HepG2 (cell line): Measurements from ENCODE around the gene PFKFB2. TPM values are rescaled to one million over a fixed set of nuclear protein-coding genes. Genes with fewer than 3 reads are reported as not detected.

Source experiments
- ATAC-seq: fragments of 200-7000 bp; cut with Tn5 transposase; 3 replicates; pipeline ENCODE4 v1.9.1; 2020; ENCODE audit warnings: mild to moderate bottlenecking, moderate library complexity
- BruUV-seq: library from RNA; stranded (reverse); fragments of 400-500 nt; replicated peaks from 2 replicates; lab custom pipeline; 2021; lab: Mats Ljungman, UMichigan
- CTCF ChIA-PET: fragments of 300-600 bp; formaldehyde crosslinking; extraction: SDS; loops from one replicate; lab custom pipeline; 2021; ENCODE audit warnings: low total read pairs, inconsistent platforms, low intra/inter-chr PET ratio; lab: Yijun Ruan, JAX
- POLR2A ChIA-PET: fragments of 350-600 bp; sonication (Branson Sonifier 250); formaldehyde crosslinking; loops from one replicate; lab custom pipeline; 2020; ENCODE audit warnings: antibody characterized with exemption, inconsistent platforms; lab: Yijun Ruan, JAX
- DNase-seq: peaks from one replicate; pipeline ENCODE4 v3.0.0-alpha.2; 2015; ENCODE audit warnings: low spot score
- FAIRE-seq: peaks from 3 replicates; lab custom pipeline; 2011; peaks lifted over from hg19 to GRCh38; lab: Jason Lieb, UNC
- H2AFZ ChIP-seq: one replicate; pipeline ENCODE4 v1.6.1; 2011; ENCODE audit warnings: low read length, inconsistent platforms
- H3K27ac ChIP-seq: fragments of 300-600 bp; 3 replicates; pipeline ENCODE4 v1.8.0; 2011; ENCODE audit warnings: mixed run types, mild to moderate bottlenecking, mixed read lengths, low read length, inconsistent platforms; ENCODE audit not compliant: insufficient read depth; ENCODE audit errors: extremely low read length
- H3K27me3 ChIP-seq, 2 experiments: fragments of 200-600 bp in 1 of 2; 2 replicates in 1 of 2; 3 replicates in 1 of 2; pipeline versions ENCODE4 v1.6.0 to v1.8.0; 2011; ENCODE audit warnings: low read length in 2 of 2, mild to moderate bottlenecking in 2 of 2, moderate library complexity in 2 of 2, inconsistent platforms in 1 of 2; ENCODE audit not compliant: insufficient read depth in 2 of 2, control insufficient read depth in 1 of 2
- H3K36me3 ChIP-seq, 2 experiments: fragments of 200-600 bp in 1 of 2; replicated peaks in 1 of 2; 2 replicates in 1 of 2; 3 replicates in 1 of 2; pipeline versions ENCODE4 v1.5.1 to v1.8.0; 2011; ENCODE audit warnings: low read length in 2 of 2, inconsistent platforms in 1 of 2; ENCODE audit not compliant: insufficient read depth in 2 of 2, control insufficient read depth in 1 of 2
- H3K4me1 ChIP-seq: 2 replicates; pipeline ENCODE4 v1.5.1; 2012; ENCODE audit warnings: low read length, inconsistent platforms; ENCODE audit not compliant: insufficient read depth
- H3K4me2 ChIP-seq: 2 replicates; pipeline ENCODE4 v1.6.0; 2011; ENCODE audit warnings: low read depth, low read length, inconsistent platforms
- H3K4me3 ChIP-seq, 3 experiments: fragments of 200-600 bp in 1 of 3; sonication (generic), shearing (Covaris generic) in 1 of 3; replicated peaks in 1 of 3; 2 replicates each; pipeline ENCODE4 v1.5.1; 2011 to 2016; ENCODE audit warnings: low read length in 3 of 3, inconsistent platforms in 2 of 3, low read depth in 2 of 3, mild to moderate bottlenecking in 2 of 3, control low read depth in 1 of 3, mixed read lengths in 1 of 3; ENCODE audit not compliant: insufficient read depth in 1 of 3
- H3K79me2 ChIP-seq: one replicate; pipeline ENCODE4 v1.6.1; 2011; ENCODE audit warnings: low read length, inconsistent platforms; ENCODE audit not compliant: insufficient read depth
- H3K9ac ChIP-seq: 2 replicates; pipeline ENCODE4 v1.6.0; 2011; ENCODE audit warnings: mild to moderate bottlenecking, low read depth, low read length, inconsistent platforms; ENCODE audit not compliant: insufficient read depth
- H3K9me3 ChIP-seq: 2 replicates; pipeline ENCODE4 v1.5.1; 2012; ENCODE audit warnings: mild to moderate bottlenecking, low read length
- H4K20me1 ChIP-seq: 2 replicates; pipeline ENCODE4 v1.6.0; 2011; ENCODE audit warnings: inconsistent platforms, mild to moderate bottlenecking, low read length, moderate library complexity; ENCODE audit not compliant: insufficient read depth
- CBFB ChIP-seq: sonication (generic); formaldehyde crosslinking; IDR thresholded peaks from 2 replicates; pipeline ENCODE4 v1.4.0; 2020; ENCODE audit warnings: missing genetic modification reagents
- DNMT3B ChIP-seq: conservative IDR thresholded peaks from 2 replicates; pipeline ENCODE4 v1.6.1; 2016; ENCODE audit warnings: missing biosample characterization, control low read depth
- KAT2B ChIP-seq: fragments of 150-350 bp; IDR thresholded peaks from 2 replicates; pipeline ENCODE4 v1.6.1; 2014; ENCODE audit warnings: low read depth, low read length, borderline replicate concordance
- MEIS1 ChIP-seq: sonication (generic); formaldehyde crosslinking; IDR thresholded peaks from 2 replicates; pipeline ENCODE4 v1.9.0; 2021; ENCODE audit warnings: mild to moderate bottlenecking, missing genetic modification reagents, moderate library complexity, borderline replicate concordance
- RXRB ChIP-seq: IDR thresholded peaks from 2 replicates; pipeline ENCODE4 v1.6.1; 2016; ENCODE audit warnings: borderline replicate concordance, missing genetic modification reagents, missing compliant biosample characterization
- SMC3 ChIP-seq: IDR thresholded peaks from 2 replicates; pipeline ENCODE4 v1.6.1; 2011; ENCODE audit warnings: low read length, improper control_type of control experiment
- TBP ChIP-seq: sonication (generic); formaldehyde crosslinking; IDR thresholded peaks from 2 replicates; pipeline ENCODE4 v1.5.0; 2020; ENCODE audit warnings: missing genetic modification reagents
- ZFX ChIP-seq: sonication (generic); formaldehyde crosslinking; IDR thresholded peaks from 2 replicates; pipeline ENCODE4 v1.4.0; 2020; ENCODE audit warnings: mild to moderate bottlenecking, low read depth, missing genetic modification reagents, moderate library complexity
- ZNF292 ChIP-seq: sonication (generic); formaldehyde crosslinking; IDR thresholded peaks from 2 replicates; pipeline ENCODE4 v1.8.1; 2022; ENCODE audit warnings: mild to moderate bottlenecking, low read depth, missing genetic modification reagents, borderline replicate concordance
- ZNF530 ChIP-seq: sonication (generic); formaldehyde crosslinking; IDR thresholded peaks from 2 replicates; pipeline ENCODE4 v1.5.0; 2020; ENCODE audit warnings: low read depth, mild to moderate bottlenecking, missing genetic modification reagents
- ZNF766 ChIP-seq: sonication (generic); formaldehyde crosslinking; IDR thresholded peaks from 2 replicates; pipeline ENCODE4 v1.5.0; 2020; ENCODE audit warnings: missing genetic modification reagents, borderline replicate concordance
- WGBS: methylation state at CpG from one replicate; pipeline ENCODE4 v1.1.6; 2017; ENCODE audit warnings: low lambda C conversion rate; 5-methylcytosine and 5-hydroxymethylcytosine counted together
- in situ Hi-C: cut with HindIII; loops from 2 replicates; pipeline ENCODE4 v1.10.0; 2017; ENCODE audit warnings: low pct_unique_long_range_greater_than_20kb; ENCODE audit not compliant: extremely low pct_ligation_motif_present
- intact Hi-C: fragments of 100-400 bp; cut with micrococcal nuclease; formaldehyde crosslinking; loops from one replicate; pipeline ENCODE4 v1.10.0; 2022; ENCODE audit not compliant: unreplicated experiment
- polyA plus RNA-seq, 8 experiments: library from polyadenylated mRNA; depleted of rRNA in 3 of 8; stranded (reverse) in 7 of 8; unstranded in 1 of 8; fragments of >200 nt; fragmentation: Illumina TruSeq in 4 of 8; extraction: Trizol in 4 of 8; gene quantifications; 2 replicates each; pipeline versions ENCODE4 v1.2.1 to v1.2.3, GENCODE V29; 2011 to 2016; ENCODE audit warnings: low read depth in 4 of 8, missing spikeins in 1 of 8, mixed read lengths in 1 of 8; ENCODE audit not compliant: insufficient read depth in 1 of 8
- total RNA-seq, 5 experiments: library from RNA; depleted of rRNA; stranded (reverse); fragments of >200 nt; fragmentation: Illumina TruSeq; extraction: Trizol; gene quantifications; 2 replicates each; pipeline ENCODE4 v1.2.3, GENCODE V29; 2016; ENCODE audit warnings: low read depth in 1 of 5
- TF ChIP-seq, protein P1 (sequence below): sonication (generic); formaldehyde crosslinking; IDR thresholded peaks from 2 replicates; pipeline ENCODE4 v1.5.0; 2020; ENCODE audit warnings: missing genetic modification reagents, mild to moderate bottlenecking, borderline replicate concordance
- TF ChIP-seq, protein P2 (sequence below): sonication (generic); formaldehyde crosslinking; IDR thresholded peaks from 2 replicates; pipeline ENCODE4 v1.5.1; 2020; ENCODE audit warnings: missing genetic modification reagents, mild to moderate bottlenecking, borderline replicate concordance
- TF ChIP-seq, protein P3 (sequence below): IDR thresholded peaks from 2 replicates; pipeline ENCODE4 v1.6.1; 2016; ENCODE audit warnings: missing compliant biosample characterization, missing genetic modification reagents, borderline replicate concordance

The PFKFB2 gene
- total and polyA plus RNA-seq, 2 of the 13 experiments (the other 11 are each of a cell fraction or from before 2014, with no cell fraction given) = 4.6 to 10.6 TPM

DNA sequence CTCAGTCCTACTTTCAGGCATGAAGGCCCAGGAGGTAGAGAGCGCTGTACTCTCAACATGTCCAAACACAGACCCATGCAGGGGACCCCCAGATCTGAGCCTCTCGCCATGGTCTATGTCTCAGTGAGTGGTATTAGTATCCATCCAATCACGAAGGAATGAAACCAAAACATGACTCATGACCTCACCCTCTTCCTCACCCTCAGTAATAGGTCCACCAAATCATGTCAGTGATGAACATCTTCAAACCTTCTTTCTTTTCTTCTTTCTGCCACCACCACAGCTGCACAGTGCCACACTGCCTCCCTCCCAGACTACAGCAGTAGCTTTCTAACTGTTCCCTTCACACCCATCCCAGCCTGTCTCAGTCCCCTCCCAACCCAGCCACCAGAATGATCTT lies 37.3 kb upstream of the PFKFB2 start:
- H2AFZ ChIP-seq = no peak overlapping the region
- ChIA-PET POLR2A (no interaction called here), CTCF (no interaction called here)
- no peak overlapping the region for H3K4me3 ChIP-seq
- no peak overlapping the region for H3K9ac ChIP-seq
- peaks cover 25% of the 10 kb centered on the region for H3K4me1 ChIP-seq
- H3K4me2 ChIP-seq = no peak overlapping the region
- WGBS = 83% methylated on average over 1 of the region's 3 CpGs
- in situ Hi-C loops = no loop called here
- no peaks in the 10 kb centered on the region for H4K20me1 ChIP-seq
- H3K79me2 ChIP-seq = no peaks in the 10 kb centered on the region
- DNase-seq (no peak), FAIRE-seq (no peak), ATAC-seq (no peak)
- no peaks in the 10 kb centered on the region for H3K36me3 ChIP-seq
- BruUV-seq = no TSS peak
- H3K27me3 ChIP-seq = no peaks in the 10 kb centered on the region
- no peak overlapping the region for H3K27ac ChIP-seq
- H3K9me3 ChIP-seq = no peaks in the 10 kb centered on the region
- no peak for TF ChIP-seq ZFX (CRISPR knock-in tag)
- no peak for TF ChIP-seq MEIS1 (CRISPR knock-in tag)
- TF ChIP-seq ZNF530 (CRISPR knock-in tag) = no peak
- TF ChIP-seq, protein P1, sequence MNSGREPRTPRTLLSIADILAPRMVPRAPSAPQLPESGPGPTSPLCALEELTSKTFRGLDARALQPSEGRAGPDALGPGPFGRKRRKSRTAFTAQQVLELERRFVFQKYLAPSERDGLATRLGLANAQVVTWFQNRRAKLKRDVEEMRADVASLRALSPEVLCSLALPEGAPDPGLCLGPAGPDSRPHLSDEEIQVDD (CRISPR knock-in tag) = no peak
- intact Hi-C loops = no loop called here

DNA sequence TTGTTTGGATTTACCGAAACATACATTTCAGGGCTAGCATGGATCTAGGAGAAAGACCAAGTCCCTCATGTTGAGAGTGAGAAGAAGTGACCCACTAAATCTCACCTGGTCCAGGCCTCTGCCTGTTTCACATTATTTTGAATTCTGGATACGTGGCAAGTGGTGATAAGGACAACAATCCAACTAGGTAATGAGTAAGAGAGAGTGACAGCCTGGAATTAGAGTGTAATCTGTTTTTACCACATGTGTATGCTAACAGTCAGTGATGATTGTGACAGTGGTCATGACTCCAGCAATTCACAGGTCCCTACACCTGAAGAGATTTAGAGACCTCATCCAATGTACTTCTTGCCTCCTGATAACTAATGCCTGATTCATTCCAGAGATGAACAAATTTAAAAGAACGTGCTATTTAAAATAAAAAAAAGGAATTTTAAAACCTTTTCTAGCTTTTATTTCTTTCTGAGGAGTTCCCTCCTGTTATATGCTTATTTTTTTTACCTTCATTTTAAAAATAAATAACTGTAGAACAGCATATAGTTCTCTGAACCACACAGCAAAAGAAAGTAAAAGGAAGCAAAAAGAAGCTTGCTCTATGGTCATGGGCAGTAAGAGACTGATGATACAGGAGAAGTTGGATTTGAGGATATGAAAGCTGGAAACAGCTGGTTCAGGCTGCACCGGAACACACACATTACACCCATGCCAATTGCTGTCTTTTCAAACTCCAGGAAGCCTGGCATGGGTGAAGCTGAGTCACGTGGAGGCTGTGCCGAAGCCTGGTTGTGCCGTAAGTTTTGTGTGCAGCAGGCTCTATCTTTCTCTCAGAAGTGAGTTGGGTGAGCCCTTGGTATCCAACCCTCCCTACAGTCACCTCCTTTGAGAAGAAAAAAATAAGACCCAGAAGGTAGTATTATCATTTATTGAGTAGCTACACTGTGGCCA lies 35.2 kb upstream of the PFKFB2 start:
- Histone ChIP-seq H2AFZ (no peak overlapping the region), H3K79me2 (no peaks in the 10 kb centered on the region), H3K9ac (no peak overlapping the region), H3K9me3 (no peaks in the 10 kb centered on the region), H3K4me2 (no peak overlapping the region), H3K4me3 (no peak overlapping the region), H3K36me3 (no peaks in the 10 kb centered on the region), H3K27ac (no peak overlapping the region), H3K27me3 (no peaks in the 10 kb centered on the region), H3K4me1 (peaks cover 43% of the 10 kb centered on the region), H4K20me1 (no peaks in the 10 kb centered on the region)
- FAIRE-seq (no peak), DNase-seq (no peak), ATAC-seq (no peak)
- in situ Hi-C loops = no loop called here
- CTCF ChIA-PET = no interaction called here
- POLR2A ChIA-PET = no interaction called here
- WGBS = 59% methylated on average over 7 of the region's 7 CpGs
- intact Hi-C loops = no loop called here
- BruUV-seq = no TSS peak
- TF ChIP-seq, protein P2, sequence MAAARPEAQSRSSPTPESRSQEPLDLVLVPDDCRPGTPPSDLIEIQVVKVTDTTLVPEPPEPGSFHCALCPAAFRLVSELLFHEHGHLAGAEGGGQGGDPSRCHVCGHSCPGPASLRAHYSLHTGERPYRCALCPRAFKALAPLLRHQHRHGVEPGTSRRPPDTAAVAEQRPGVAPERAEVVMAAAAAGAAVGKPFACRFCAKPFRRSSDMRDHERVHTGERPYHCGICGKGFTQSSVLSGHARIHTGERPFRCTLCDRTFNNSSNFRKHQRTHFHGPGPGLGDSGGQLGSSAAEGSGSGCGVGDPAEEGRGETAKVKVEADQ = no peak
- TF ChIP-seq RXRB (no peak), ZNF766 (CRISPR knock-in tag) (no peak), ZNF292 (CRISPR knock-in tag) (no peak), SMC3 (no peak), KAT2B (no peak), TBP (CRISPR knock-in tag) (no peak), CBFB (CRISPR knock-in tag) (no peak), DNMT3B (CRISPR knock-in tag) (no peak)
- TF ChIP-seq, protein P3, sequence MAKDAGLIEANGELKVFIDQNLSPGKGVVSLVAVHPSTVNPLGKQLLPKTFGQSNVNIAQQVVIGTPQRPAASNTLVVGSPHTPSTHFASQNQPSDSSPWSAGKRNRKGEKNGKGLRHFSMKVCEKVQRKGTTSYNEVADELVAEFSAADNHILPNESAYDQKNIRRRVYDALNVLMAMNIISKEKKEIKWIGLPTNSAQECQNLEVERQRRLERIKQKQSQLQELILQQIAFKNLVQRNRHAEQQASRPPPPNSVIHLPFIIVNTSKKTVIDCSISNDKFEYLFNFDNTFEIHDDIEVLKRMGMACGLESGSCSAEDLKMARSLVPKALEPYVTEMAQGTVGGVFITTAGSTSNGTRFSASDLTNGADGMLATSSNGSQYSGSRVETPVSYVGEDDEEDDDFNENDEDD (CRISPR knock-in tag) = no peak
